ENCODE measurements around the gene APOBEC3B.
"Not testable (repeated sequence)": the region's sequence is repeated elsewhere in the genome, so short reads cannot be mapped to it uniquely, and the experiment has no call there.

APOBEC3B gene

GRCh38 chr22:39003165-39003638, 21.1 kb downstream of the APOBEC3B start:
- no peak for DNase-seq

GRCh38 chr22:39007177-39007576, 25.0 kb downstream of the APOBEC3B start:
- no peak for DNase-seq

- not testable (repeated sequence) for DNase-seq
These were observed 26.2 kb downstream of the APOBEC3B start for GRCh38 chr22:39008271-39008850.

- DNase-seq = no peak
These were observed 28.8 kb downstream of the APOBEC3B start for GRCh38 chr22:39010946-39011345.

GRCh38 chr22:39012533-39013511, 30.7 kb downstream of the APOBEC3B start:
- no peak for DNase-seq

GRCh38 chr22:39013561-39013941, 31.4 kb downstream of the APOBEC3B start:
- DNase-seq = not testable (repeated sequence)

- DNase-seq = peak; percentile 62
These were observed 32.0 kb downstream of the APOBEC3B start, which contains the start of gene APOBEC3C for GRCh38 chr22:39013942-39014722. Gene APOBEC3C (plus strand): TSS chr22:39014257. CDS start chr22:39014363, 106 bp downstream.

GRCh38 chr22:39014723-39015121, 32.6 kb downstream of the APOBEC3B start:
- not testable (repeated sequence) for DNase-seq

GRCh38 chr22:39016592-39016991, 34.4 kb downstream of the APOBEC3B start:
- no peak for DNase-seq

GRCh38 chr22:39017596-39018365, 35.6 kb downstream of the APOBEC3B start:
- DNase-seq = no peak

- not testable (repeated sequence) for DNase-seq
These were observed 38.0 kb downstream of the APOBEC3B start for GRCh38 chr22:39020021-39020651.

GRCh38 chr22:39021552-39022250, 39.6 kb downstream of the APOBEC3B start:
- DNase-seq = no peak

- DNase-seq = no peak
These were observed 42.6 kb downstream of the APOBEC3B start for GRCh38 chr22:39024519-39025308.

- no peak for DNase-seq
These were observed 44.5 kb downstream of the APOBEC3B start for GRCh38 chr22:39026509-39027150.

GRCh38 chr22:39027717-39028116, 45.6 kb downstream of the APOBEC3B start:
- DNase-seq = no peak

- no peak for DNase-seq
These were observed 46.1 kb downstream of the APOBEC3B start for GRCh38 chr22:39028281-39028680.

- no peak for DNase-seq
These were observed 47.1 kb downstream of the APOBEC3B start for GRCh38 chr22:39029227-39029626.

- DNase-seq = no peak
These were observed 48.6 kb downstream of the APOBEC3B start for GRCh38 chr22:39030705-39031104.

GRCh38 chr22:39031434-39032295, 49.5 kb downstream of the APOBEC3B start:
- not testable (repeated sequence) for DNase-seq

All from NCI-H510A (cell line).